Measurements from ENCODE around the gene FRMPD4. TPM values are rescaled to one million over a fixed set of nuclear protein-coding genes. Genes with fewer than 3 reads are reported as not detected.

Gene FRMPD4
- total RNA-seq, 1 experiment from 2014 or later: not detected

- Mint-ChIP-seq H3K9me3 (ENCODE audit: unreplicated experiment) (no peaks in the 10 kb centered on the region), H3K36me3 (ENCODE audit: insufficient read depth, unreplicated experiment) (no peaks in the 10 kb centered on the region), H3K27ac (ENCODE audit: unreplicated experiment) (no peak overlapping the region), H3K4me1 (ENCODE audit: low read depth, unreplicated experiment) (no peaks in the 10 kb centered on the region), H3K27me3 (ENCODE audit: insufficient read depth, unreplicated experiment) (peaks cover 9% of the 10 kb centered on the region), H3K4me3 (ENCODE audit: unreplicated experiment) (no peak overlapping the region)
- H3K4me1 ChIP-seq: no peaks in the 10 kb centered on the region
- POLR2A ChIA-PET: no interaction called here
- DNase-seq: no peak
- no peaks in the 10 kb centered on the region for H3K27me3 ChIP-seq (replicated peaks; ENCODE audit: control insufficient read depth, insufficient read depth, low read length)
- BruUV-seq (replicated peaks): no TSS peak
- no peaks in the 10 kb centered on the region for H3K9me3 ChIP-seq
- CTCF ChIA-PET: no interaction called here
- intact Hi-C loops (cut with micrococcal nuclease; ENCODE audit: unreplicated experiment): no loop called here
- TF ChIP-seq, protein P1, sequence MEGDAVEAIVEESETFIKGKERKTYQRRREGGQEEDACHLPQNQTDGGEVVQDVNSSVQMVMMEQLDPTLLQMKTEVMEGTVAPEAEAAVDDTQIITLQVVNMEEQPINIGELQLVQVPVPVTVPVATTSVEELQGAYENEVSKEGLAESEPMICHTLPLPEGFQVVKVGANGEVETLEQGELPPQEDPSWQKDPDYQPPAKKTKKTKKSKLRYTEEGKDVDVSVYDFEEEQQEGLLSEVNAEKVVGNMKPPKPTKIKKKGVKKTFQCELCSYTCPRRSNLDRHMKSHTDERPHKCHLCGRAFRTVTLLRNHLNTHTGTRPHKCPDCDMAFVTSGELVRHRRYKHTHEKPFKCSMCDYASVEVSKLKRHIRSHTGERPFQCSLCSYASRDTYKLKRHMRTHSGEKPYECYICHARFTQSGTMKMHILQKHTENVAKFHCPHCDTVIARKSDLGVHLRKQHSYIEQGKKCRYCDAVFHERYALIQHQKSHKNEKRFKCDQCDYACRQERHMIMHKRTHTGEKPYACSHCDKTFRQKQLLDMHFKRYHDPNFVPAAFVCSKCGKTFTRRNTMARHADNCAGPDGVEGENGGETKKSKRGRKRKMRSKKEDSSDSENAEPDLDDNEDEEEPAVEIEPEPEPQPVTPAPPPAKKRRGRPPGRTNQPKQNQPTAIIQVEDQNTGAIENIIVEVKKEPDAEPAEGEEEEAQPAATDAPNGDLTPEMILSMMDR (IDR thresholded peaks at IDR 0.05; ENCODE audit: insufficient read depth in 1 of 2, low read depth in 1 of 2, low read length in 1 of 2, severe bottlenecking in 1 of 2, unreplicated experiment in 1 of 2): no peak
- H3K36me3 ChIP-seq (ENCODE audit: control insufficient read depth, insufficient read depth, low read length): no peaks in the 10 kb centered on the region
- H3K4me3 ChIP-seq (ENCODE audit: low read depth, low read length): no peak overlapping the region
These were observed 241.4 kb downstream of the FRMPD4 start for GRCh38 chrX:12379671-12380070.

- ChIA-PET CTCF (no interaction called here), POLR2A (no interaction called here)
These were observed 244.9 kb downstream of the FRMPD4 start for GRCh38 chrX:12383196-12383595.

GRCh38 chrX:12390301-12390700 lies 252.0 kb downstream of the FRMPD4 start:
- Histone ChIP-seq H3K4me1 (no peaks in the 10 kb centered on the region), H3K36me3 (ENCODE audit: control insufficient read depth, insufficient read depth, low read length) (no peaks in the 10 kb centered on the region), H3K4me3 (ENCODE audit: low read depth, low read length) (no peak overlapping the region), H3K27me3 (replicated peaks; ENCODE audit: control insufficient read depth, insufficient read depth, low read length) (no peaks in the 10 kb centered on the region), H3K9me3 (no peaks in the 10 kb centered on the region)
- Mint-ChIP-seq H3K4me3 (ENCODE audit: unreplicated experiment) (no peak overlapping the region), H3K9me3 (ENCODE audit: unreplicated experiment) (no peaks in the 10 kb centered on the region), H3K27me3 (ENCODE audit: insufficient read depth, unreplicated experiment) (peaks cover 3% of the 10 kb centered on the region), H3K4me1 (ENCODE audit: low read depth, unreplicated experiment) (no peaks in the 10 kb centered on the region), H3K27ac (ENCODE audit: unreplicated experiment) (no peak overlapping the region), H3K36me3 (ENCODE audit: insufficient read depth, unreplicated experiment) (no peaks in the 10 kb centered on the region)
- ChIA-PET POLR2A (no interaction called here), CTCF (no interaction called here)
- DNase-seq: no peak
- TF ChIP-seq, protein P1 (IDR thresholded peaks at IDR 0.05; ENCODE audit: insufficient read depth in 1 of 2, low read depth in 1 of 2, low read length in 1 of 2, severe bottlenecking in 1 of 2, unreplicated experiment in 1 of 2): no peak
- intact Hi-C loops (cut with micrococcal nuclease; ENCODE audit: unreplicated experiment): no loop called here
- BruUV-seq (replicated peaks): no TSS peak

More at GRCh38 chrX:12383196-12383595, 244.9 kb downstream of the FRMPD4 start:
- TF ChIP-seq, protein P1 (IDR thresholded peaks at IDR 0.05; ENCODE audit: insufficient read depth in 1 of 2, low read depth in 1 of 2, low read length in 1 of 2, severe bottlenecking in 1 of 2, unreplicated experiment in 1 of 2): peak; percentile 21 to 43
- Mint-ChIP-seq H3K27ac (ENCODE audit: unreplicated experiment) (no peak overlapping the region), H3K9me3 (ENCODE audit: unreplicated experiment) (no peaks in the 10 kb centered on the region), H3K27me3 (ENCODE audit: insufficient read depth, unreplicated experiment) (peaks cover 9% of the 10 kb centered on the region), H3K4me3 (ENCODE audit: unreplicated experiment) (no peak overlapping the region), H3K36me3 (ENCODE audit: insufficient read depth, unreplicated experiment) (no peaks in the 10 kb centered on the region), H3K4me1 (ENCODE audit: low read depth, unreplicated experiment) (no peaks in the 10 kb centered on the region)
- Histone ChIP-seq H3K4me1 (no peaks in the 10 kb centered on the region), H3K27me3 (replicated peaks; ENCODE audit: control insufficient read depth, insufficient read depth, low read length) (no peaks in the 10 kb centered on the region), H3K4me3 (ENCODE audit: low read depth, low read length) (no peak overlapping the region), H3K36me3 (ENCODE audit: control insufficient read depth, insufficient read depth, low read length) (no peaks in the 10 kb centered on the region), H3K9me3 (no peaks in the 10 kb centered on the region)
- peak in 1 of 2 experiments; percentile 7 for DNase-seq
- BruUV-seq (replicated peaks): no TSS peak
- intact Hi-C loops (cut with micrococcal nuclease; ENCODE audit: unreplicated experiment): no loop called here
